Erythroblast (primary cell): ENCODE results near the gene KCTD21.

ENCODE experiments used
- GATA1 ChIP-seq: IDR thresholded peaks from 2 replicates; pipeline ENCODE4 v1.6.1; 2011; ENCODE audit warnings: low read depth, mild to moderate bottlenecking, control low read depth, low read length, moderate library complexity
- POLR2A ChIP-seq: IDR thresholded peaks from 2 replicates; pipeline ENCODE4 v1.6.1; 2011; ENCODE audit warnings: mild to moderate bottlenecking, low read length

GRCh38 chr11:78195917-78196560 lies 7.6 kb upstream of the KCTD21 start:
- TF ChIP-seq POLR2A = no peak
- TF ChIP-seq GATA1 = no peak
